ENCODE results near the gene NEO1. TPM values are rescaled to one million over a fixed set of nuclear protein-coding genes. Genes with fewer than 3 reads are reported as not detected.

NEO1 gene
- total and polyA plus RNA-seq, 2 of the 13 experiments (the other 11 are each of a cell fraction or from before 2014, with no cell fraction given): 8.4 to 11.0 TPM

DNA sequence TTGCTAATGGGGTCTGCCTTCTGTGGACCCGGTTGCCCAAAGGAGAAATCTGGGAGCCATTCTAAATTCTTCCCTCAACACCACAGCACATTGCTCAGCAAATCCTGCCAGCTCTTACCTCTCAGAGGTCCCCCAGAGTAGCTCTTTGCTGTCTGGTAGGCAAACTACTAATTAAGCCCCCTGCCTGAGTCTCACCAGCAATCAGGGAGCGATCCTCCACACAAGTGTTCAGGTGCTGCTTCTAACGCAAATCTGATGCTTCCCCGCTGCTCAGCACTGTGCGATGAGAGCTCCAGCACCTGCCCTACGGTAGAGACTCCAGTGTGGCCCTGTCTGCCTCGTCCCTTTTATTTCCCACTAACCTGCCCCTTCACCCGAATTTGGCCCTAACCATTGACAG lies 256.0 kb downstream of the NEO1 start:
- Histone ChIP-seq H3K9ac (ENCODE audit: insufficient read depth, low read depth, low read length) (no peak overlapping the region), H2AFZ (ENCODE audit: low read length) (no peak overlapping the region), H3K27ac (ENCODE audit: extremely low read length, insufficient read depth, low read length) (no peak overlapping the region), H3K27me3 (ENCODE audit: control insufficient read depth in 1 of 2, insufficient read depth in 2 of 2, low read length in 2 of 2) (no peaks in the 10 kb centered on the region), H3K4me1 (ENCODE audit: insufficient read depth, low read length) (no peaks in the 10 kb centered on the region), H3K36me3 (replicated peaks in 1 of 2; ENCODE audit: control insufficient read depth in 1 of 2, insufficient read depth in 2 of 2, low read length in 2 of 2) (no peaks in the 10 kb centered on the region), H3K4me2 (ENCODE audit: low read depth, low read length) (no peak overlapping the region), H4K20me1 (ENCODE audit: insufficient read depth, low read length) (no peaks in the 10 kb centered on the region), H3K9me3 (ENCODE audit: low read length) (no peaks in the 10 kb centered on the region), H3K79me2 (ENCODE audit: insufficient read depth, low read length) (no peaks in the 10 kb centered on the region), H3K4me3 (replicated peaks in 1 of 3; ENCODE audit: insufficient read depth in 1 of 3, low read depth in 2 of 3, low read length in 3 of 3) (no peak overlapping the region)
- ATAC-seq: no peak
- 58% methylated on average over 8 of the region's 8 CpGs for WGBS (ENCODE audit: low lambda C conversion rate)
- ChIA-PET POLR2A (no interaction called here), CTCF (ENCODE audit: low intra/inter-chr PET ratio, low total read pairs) (no interaction called here)
- no TSS peak for BruUV-seq (replicated peaks)
- FAIRE-seq: no peak
- DNase-seq (ENCODE audit: low spot score): no peak
- intact Hi-C loops (cut with micrococcal nuclease; ENCODE audit: unreplicated experiment): loop anchor here (5.0 kb wide), 1 partner anchor 254 kb away; no protein-coding TSS in a partner anchor
- TF ChIP-seq MIXL1 (CRISPR knock-in tag; IDR thresholded peaks at IDR 0.05): no peak
- TF ChIP-seq TRAFD1 (CRISPR knock-in tag; IDR thresholded peaks at IDR 0.05; ENCODE audit: borderline replicate concordance): no peak
- no peak for TF ChIP-seq SOX13 (IDR thresholded peaks at IDR 0.05)
- TF ChIP-seq SOX13 (CRISPR knock-in tag; conservative IDR thresholded peaks at IDR 0.05 in 1 of 2, IDR thresholded peaks at IDR 0.05 in 1 of 2): no peak
- in situ Hi-C loops (cut with HindIII; ENCODE audit: extremely low pct_ligation_motif_present, low pct_unique_long_range_greater_than_20kb): loop anchor here (10.0 kb wide), 1 partner anchor 396 kb away; no protein-coding TSS in a partner anchor

GRCh38 chr15:73313861-73314260 lies 261.6 kb downstream of the NEO1 start:
- Histone ChIP-seq H2AFZ (ENCODE audit: low read length) (no peak overlapping the region), H3K79me2 (ENCODE audit: insufficient read depth, low read length) (no peaks in the 10 kb centered on the region), H4K20me1 (ENCODE audit: insufficient read depth, low read length) (no peaks in the 10 kb centered on the region), H3K4me3 (replicated peaks in 1 of 3; ENCODE audit: insufficient read depth in 1 of 3, low read depth in 2 of 3, low read length in 3 of 3) (no peak overlapping the region), H3K4me1 (ENCODE audit: insufficient read depth, low read length) (no peaks in the 10 kb centered on the region), H3K27me3 (ENCODE audit: control insufficient read depth in 1 of 2, insufficient read depth in 2 of 2, low read length in 2 of 2) (peaks cover 5 to 17% of the 10 kb centered on the region in 2 experiments; a peak in 4 of 5 replicates), H3K4me2 (ENCODE audit: low read depth, low read length) (no peak overlapping the region), H3K9ac (ENCODE audit: insufficient read depth, low read depth, low read length) (no peak overlapping the region), H3K36me3 (replicated peaks in 1 of 2; ENCODE audit: control insufficient read depth in 1 of 2, insufficient read depth in 2 of 2, low read length in 2 of 2) (no peaks in the 10 kb centered on the region), H3K9me3 (ENCODE audit: low read length) (no peaks in the 10 kb centered on the region), H3K27ac (ENCODE audit: extremely low read length, insufficient read depth, low read length) (no peak overlapping the region)
- BruUV-seq (replicated peaks): no TSS peak
- DNase-seq (ENCODE audit: low spot score) (no peak), ATAC-seq (no peak), FAIRE-seq (no peak)
- ChIA-PET CTCF (ENCODE audit: low intra/inter-chr PET ratio, low total read pairs) (no interaction called here), POLR2A (no interaction called here)
- no peak for TF ChIP-seq MXI1 (IDR thresholded peaks at IDR 0.05; ENCODE audit: borderline replicate concordance, low read depth, low read length)
- TF ChIP-seq MIER2 (CRISPR knock-in tag; IDR thresholded peaks at IDR 0.05): no peak
- TF ChIP-seq RFX3 (CRISPR knock-in tag; IDR thresholded peaks at IDR 0.05): no peak
- TF ChIP-seq FIP1L1 (IDR thresholded peaks at IDR 0.05; ENCODE audit: borderline replicate concordance, insufficient read depth, low read depth, low read length): no peak
- no peak for TF ChIP-seq MYC (CRISPR knock-in tag; IDR thresholded peaks at IDR 0.05; ENCODE audit: borderline replicate concordance)
- TF ChIP-seq CHCHD3 (CRISPR knock-in tag; IDR thresholded peaks at IDR 0.05): no peak
- no peak for TF ChIP-seq ZBTB46 (CRISPR knock-in tag; IDR thresholded peaks at IDR 0.05; ENCODE audit: borderline replicate concordance)
- WGBS (ENCODE audit: low lambda C conversion rate): 11% methylated on average over 2 of the region's 2 CpGs
- in situ Hi-C loops (cut with HindIII; ENCODE audit: extremely low pct_ligation_motif_present, low pct_unique_long_range_greater_than_20kb): no loop called here
- intact Hi-C loops (cut with micrococcal nuclease; ENCODE audit: unreplicated experiment): no loop called here
